ENCODE data around the gene ADARB2. TPM values are rescaled to one million over a fixed set of nuclear protein-coding genes. Genes with fewer than 3 reads are reported as not detected.

ADARB2 gene
- polyA plus RNA-seq, 3 donors: not detected

DNA sequence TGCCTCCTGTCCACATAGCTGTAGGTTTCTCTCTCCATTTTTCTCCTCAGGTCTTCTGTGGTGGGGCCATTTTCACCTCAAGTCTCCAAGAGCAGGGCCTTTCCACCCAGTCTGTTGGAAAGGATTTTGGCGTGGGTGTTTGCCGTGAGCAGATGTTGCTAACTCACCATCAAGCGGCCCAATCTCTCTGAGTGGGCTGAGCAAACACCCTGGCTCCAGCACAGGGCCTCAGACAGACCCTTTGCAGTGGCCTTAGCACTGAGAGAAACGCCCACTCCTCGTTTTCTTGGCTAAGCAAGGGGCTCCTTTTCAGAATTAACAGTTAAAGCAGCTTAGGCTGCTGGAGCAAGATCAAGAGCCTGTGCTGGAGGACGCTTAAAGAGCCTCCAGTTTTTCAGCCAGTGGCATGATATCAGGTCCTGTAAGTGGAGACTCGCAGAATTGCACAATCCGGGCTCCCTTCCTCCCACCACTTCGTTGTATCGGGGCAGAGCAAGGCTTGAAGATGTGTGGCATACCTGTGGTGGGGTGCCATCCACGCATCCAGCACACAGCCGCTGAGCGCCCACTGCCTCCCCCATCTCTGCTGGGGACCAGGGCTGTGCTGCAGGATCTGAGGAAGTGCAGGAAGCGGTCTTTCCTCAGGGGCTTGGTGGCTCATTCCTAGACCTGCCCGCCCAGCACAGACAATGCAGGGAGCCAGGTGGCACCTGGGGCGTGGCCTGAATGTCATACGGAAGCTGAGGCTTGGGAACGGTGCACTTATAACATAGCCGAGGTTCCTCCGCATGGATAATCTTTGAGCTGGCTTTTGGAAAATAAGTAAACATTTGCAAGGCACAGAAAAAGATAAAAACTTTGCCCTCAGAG is 142.7 kb downstream of the ADARB2 start:
- no peak overlapping the region for H3K9ac ChIP-seq (ENCODE audit: insufficient read depth, low read length, poor library complexity, severe bottlenecking)
- no peaks in the 10 kb centered on the region for H3K27me3 ChIP-seq (ENCODE audit: control insufficient read depth in 2 of 2, insufficient read depth in 2 of 2, low read length in 2 of 2)
- Mint-ChIP-seq H3K36me3 (no peaks in the 10 kb centered on the region), H3K4me1 (no peaks in the 10 kb centered on the region), H3K27me3 (ENCODE audit: low read depth in 3 of 3) (peaks cover 0 to 9% (median 0%) of the 10 kb centered on the region in 3 donors), H3K9me3 (peaks cover 0 to 5% (median 2%) of the 10 kb centered on the region in 7 donors), H3K27ac (no peak overlapping the region), H3K4me3 (no peak overlapping the region)
- no peaks in the 10 kb centered on the region for H3K9me3 ChIP-seq (replicated peaks in 1 of 2; ENCODE audit: control insufficient read depth in 1 of 2, insufficient read depth in 1 of 2, low read length in 2 of 2)
- no peak overlapping the region for H3K4me3 ChIP-seq (replicated peaks in 1 of 3; ENCODE audit: low read depth in 2 of 3, low read length in 3 of 3)
- no peak for DNase-seq
- no peak overlapping the region for H3K27ac ChIP-seq (ENCODE audit: low read depth in 1 of 2, low read length in 2 of 2)
- TF ChIP-seq, protein P1, sequence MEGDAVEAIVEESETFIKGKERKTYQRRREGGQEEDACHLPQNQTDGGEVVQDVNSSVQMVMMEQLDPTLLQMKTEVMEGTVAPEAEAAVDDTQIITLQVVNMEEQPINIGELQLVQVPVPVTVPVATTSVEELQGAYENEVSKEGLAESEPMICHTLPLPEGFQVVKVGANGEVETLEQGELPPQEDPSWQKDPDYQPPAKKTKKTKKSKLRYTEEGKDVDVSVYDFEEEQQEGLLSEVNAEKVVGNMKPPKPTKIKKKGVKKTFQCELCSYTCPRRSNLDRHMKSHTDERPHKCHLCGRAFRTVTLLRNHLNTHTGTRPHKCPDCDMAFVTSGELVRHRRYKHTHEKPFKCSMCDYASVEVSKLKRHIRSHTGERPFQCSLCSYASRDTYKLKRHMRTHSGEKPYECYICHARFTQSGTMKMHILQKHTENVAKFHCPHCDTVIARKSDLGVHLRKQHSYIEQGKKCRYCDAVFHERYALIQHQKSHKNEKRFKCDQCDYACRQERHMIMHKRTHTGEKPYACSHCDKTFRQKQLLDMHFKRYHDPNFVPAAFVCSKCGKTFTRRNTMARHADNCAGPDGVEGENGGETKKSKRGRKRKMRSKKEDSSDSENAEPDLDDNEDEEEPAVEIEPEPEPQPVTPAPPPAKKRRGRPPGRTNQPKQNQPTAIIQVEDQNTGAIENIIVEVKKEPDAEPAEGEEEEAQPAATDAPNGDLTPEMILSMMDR (IDR thresholded peaks at IDR 0.05): no peak
- H2AFZ ChIP-seq (ENCODE audit: insufficient read depth, low read depth, low read length, poor library complexity, severe bottlenecking): no peak overlapping the region
- no peaks in the 10 kb centered on the region for H4K20me1 ChIP-seq (ENCODE audit: insufficient read depth, low read length)
- no peak overlapping the region for H3K4me2 ChIP-seq (replicated peaks; ENCODE audit: extremely low read depth, low read length, poor library complexity, severe bottlenecking)
- 88% methylated on average over 16 of the region's 20 CpGs for whole genome bisulfite sequencing (ENCODE audit: insufficient coverage)
- H3K36me3 ChIP-seq (replicated peaks in 1 of 2; ENCODE audit: control insufficient read depth in 1 of 2, insufficient read depth in 2 of 2, low read length in 2 of 2): no peaks in the 10 kb centered on the region
- H3K4me1 ChIP-seq (ENCODE audit: control insufficient read depth in 1 of 2, insufficient read depth in 2 of 2, low read length in 2 of 2): no peaks in the 10 kb centered on the region
- intact Hi-C loops (cut with micrococcal nuclease): no loop called here
- H3K79me2 ChIP-seq (ENCODE audit: insufficient read depth, low read length): no peaks in the 10 kb centered on the region

GRCh38 chr10:1591742-1592141 is 145.6 kb downstream of the ADARB2 start:
- Histone ChIP-seq H3K27me3 (ENCODE audit: control insufficient read depth in 2 of 2, insufficient read depth in 2 of 2, low read length in 2 of 2) (no peaks in the 10 kb centered on the region), H2AFZ (ENCODE audit: insufficient read depth, low read depth, low read length, poor library complexity, severe bottlenecking) (no peak overlapping the region), H3K36me3 (replicated peaks in 1 of 2; ENCODE audit: control insufficient read depth in 1 of 2, insufficient read depth in 2 of 2, low read length in 2 of 2) (no peaks in the 10 kb centered on the region), H3K27ac (ENCODE audit: low read depth in 1 of 2, low read length in 2 of 2) (no peak overlapping the region), H3K79me2 (ENCODE audit: insufficient read depth, low read length) (no peaks in the 10 kb centered on the region), H3K4me2 (replicated peaks; ENCODE audit: extremely low read depth, low read length, poor library complexity, severe bottlenecking) (no peak overlapping the region), H3K9me3 (replicated peaks in 1 of 2; ENCODE audit: control insufficient read depth in 1 of 2, insufficient read depth in 1 of 2, low read length in 2 of 2) (peaks cover 0 to 5% of the 10 kb centered on the region in 2 donors), H3K4me1 (ENCODE audit: control insufficient read depth in 1 of 2, insufficient read depth in 2 of 2, low read length in 2 of 2) (no peaks in the 10 kb centered on the region), H4K20me1 (ENCODE audit: insufficient read depth, low read length) (no peaks in the 10 kb centered on the region), H3K9ac (ENCODE audit: insufficient read depth, low read length, poor library complexity, severe bottlenecking) (no peak overlapping the region), H3K4me3 (replicated peaks in 1 of 3; ENCODE audit: low read depth in 2 of 3, low read length in 3 of 3) (no peak overlapping the region)
- Mint-ChIP-seq H3K27me3 (ENCODE audit: low read depth in 3 of 3) (peaks cover 0 to 14% (median 2%) of the 10 kb centered on the region in 3 donors), H3K4me1 (no peaks in the 10 kb centered on the region), H3K4me3 (no peak overlapping the region), H3K27ac (no peak overlapping the region), H3K9me3 (peaks cover 4 to 10% (median 9%) of the 10 kb centered on the region in 7 donors), H3K36me3 (no peaks in the 10 kb centered on the region)
- TF ChIP-seq, protein P1 (IDR thresholded peaks at IDR 0.05): no peak
- WGBS (ENCODE audit: insufficient coverage): 95% methylated on average over 3 of the region's 8 CpGs
- no peak for DNase-seq
- intact Hi-C loops (cut with micrococcal nuclease): no loop called here
